Measurements from ENCODE around the gene RABL2B.

RABL2B gene

DNA sequence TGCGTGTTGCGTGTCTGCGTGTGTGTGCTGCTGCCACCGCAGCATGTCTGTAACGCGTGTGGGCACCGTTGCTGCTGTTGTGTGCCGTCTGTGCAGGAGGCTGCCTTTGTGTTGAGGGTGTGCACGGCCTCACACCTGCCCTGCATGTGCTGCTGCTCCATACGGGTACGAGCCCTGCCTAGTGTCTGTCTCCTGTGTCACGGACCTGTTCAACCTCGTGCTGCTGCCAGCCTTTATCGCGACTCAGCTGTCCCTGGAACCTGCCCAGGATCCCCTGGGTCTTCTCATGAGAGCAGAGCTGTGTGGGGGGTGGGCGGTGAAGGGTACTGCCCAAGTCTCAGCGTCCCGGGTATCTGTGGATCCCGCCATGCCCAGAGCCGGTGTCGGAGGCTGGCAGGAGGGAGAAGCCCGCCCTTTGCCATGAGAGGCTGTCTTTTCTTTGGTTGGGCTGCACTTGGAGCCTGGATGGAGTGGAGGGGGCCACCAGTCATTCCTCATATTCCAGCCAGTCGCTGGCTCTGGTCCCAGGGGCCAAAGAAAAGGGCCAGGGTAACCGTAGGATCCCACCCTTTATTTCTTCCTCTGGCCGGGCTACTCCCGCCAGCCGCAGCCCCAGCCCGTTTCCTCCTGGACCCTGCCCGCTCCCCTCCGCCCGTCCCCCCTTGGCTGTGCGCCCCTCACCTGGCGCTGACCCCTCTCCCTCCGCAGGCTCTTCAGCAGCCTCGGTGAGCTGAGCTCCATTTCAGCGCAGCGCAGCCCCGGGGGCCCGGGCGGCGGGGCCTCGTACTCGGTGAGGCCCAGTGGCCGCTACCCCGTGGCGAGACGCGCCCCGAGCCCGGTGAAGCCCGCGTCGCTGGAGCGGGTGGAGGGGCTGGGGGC lies 53.2 kb downstream of the RABL2B start:
- TF ChIP-seq, protein P1, sequence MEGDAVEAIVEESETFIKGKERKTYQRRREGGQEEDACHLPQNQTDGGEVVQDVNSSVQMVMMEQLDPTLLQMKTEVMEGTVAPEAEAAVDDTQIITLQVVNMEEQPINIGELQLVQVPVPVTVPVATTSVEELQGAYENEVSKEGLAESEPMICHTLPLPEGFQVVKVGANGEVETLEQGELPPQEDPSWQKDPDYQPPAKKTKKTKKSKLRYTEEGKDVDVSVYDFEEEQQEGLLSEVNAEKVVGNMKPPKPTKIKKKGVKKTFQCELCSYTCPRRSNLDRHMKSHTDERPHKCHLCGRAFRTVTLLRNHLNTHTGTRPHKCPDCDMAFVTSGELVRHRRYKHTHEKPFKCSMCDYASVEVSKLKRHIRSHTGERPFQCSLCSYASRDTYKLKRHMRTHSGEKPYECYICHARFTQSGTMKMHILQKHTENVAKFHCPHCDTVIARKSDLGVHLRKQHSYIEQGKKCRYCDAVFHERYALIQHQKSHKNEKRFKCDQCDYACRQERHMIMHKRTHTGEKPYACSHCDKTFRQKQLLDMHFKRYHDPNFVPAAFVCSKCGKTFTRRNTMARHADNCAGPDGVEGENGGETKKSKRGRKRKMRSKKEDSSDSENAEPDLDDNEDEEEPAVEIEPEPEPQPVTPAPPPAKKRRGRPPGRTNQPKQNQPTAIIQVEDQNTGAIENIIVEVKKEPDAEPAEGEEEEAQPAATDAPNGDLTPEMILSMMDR (IDR thresholded peaks at IDR 0.05; ENCODE audit: insufficient read depth, missing control alignments): no peak
- FAIRE-seq: no peak
- DNase-seq (ENCODE audit: insufficient read length, low spot score): no peak

DNA sequence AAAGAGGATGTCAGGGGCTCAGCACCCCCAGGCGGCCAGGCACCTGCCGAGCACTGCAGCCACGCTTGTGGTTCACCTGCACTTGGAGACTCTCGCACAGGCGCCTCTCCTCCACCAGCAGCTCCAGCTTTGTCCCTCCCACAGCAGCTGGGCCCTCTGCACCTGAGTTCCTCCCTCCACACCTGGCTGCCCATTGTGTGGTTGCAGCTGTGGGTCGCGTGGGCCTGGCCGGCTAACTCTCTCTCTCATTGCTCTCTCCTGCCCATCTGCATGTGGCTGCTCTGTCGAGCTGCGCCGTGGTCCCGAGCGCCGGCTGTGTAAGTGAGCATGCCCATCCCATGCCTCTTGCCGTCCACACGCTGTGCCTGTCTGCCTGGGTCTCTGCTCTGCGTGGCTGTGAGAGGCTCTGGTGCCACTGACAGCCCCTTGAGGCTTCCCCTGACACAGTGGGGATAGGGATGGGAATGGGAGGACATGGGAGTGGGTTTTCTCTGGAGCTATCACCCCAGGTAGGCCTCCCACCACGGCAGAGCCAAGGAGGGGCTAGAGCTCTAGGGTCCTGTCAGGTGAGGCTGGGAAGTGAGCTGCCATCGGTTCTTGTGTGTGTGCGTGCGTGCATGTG lies 53.9 kb downstream of the RABL2B start:
- TF ChIP-seq, protein P1 (IDR thresholded peaks at IDR 0.05; ENCODE audit: insufficient read depth, missing control alignments): no peak
- no peak for FAIRE-seq
- DNase-seq (ENCODE audit: insufficient read length, low spot score): no peak

DNA sequence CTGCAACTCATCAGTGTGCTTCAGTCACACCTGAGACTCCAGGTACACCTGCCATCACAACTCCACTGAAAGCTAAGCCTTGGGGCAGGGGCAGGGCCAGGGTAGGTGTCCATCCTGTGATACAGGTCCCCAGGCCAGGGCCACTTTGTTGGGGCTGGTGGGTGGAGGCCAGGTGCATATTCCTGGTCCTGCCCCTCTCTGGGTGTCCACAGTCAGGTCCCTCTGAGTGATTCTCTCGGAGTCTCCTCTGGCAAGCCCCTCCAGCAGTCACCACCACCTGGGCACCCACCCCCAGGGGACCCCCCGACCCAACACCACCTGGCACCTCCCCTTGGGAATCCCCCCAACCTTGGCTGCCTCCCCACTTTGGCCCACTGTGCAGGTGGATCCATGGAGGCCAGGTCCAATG lies 54.9 kb downstream of the RABL2B start:
- DNase-seq (ENCODE audit: insufficient read length, low spot score) (no peak), FAIRE-seq (no peak)
- TF ChIP-seq, protein P1 (IDR thresholded peaks at IDR 0.05; ENCODE audit: insufficient read depth, missing control alignments): no peak

DNA sequence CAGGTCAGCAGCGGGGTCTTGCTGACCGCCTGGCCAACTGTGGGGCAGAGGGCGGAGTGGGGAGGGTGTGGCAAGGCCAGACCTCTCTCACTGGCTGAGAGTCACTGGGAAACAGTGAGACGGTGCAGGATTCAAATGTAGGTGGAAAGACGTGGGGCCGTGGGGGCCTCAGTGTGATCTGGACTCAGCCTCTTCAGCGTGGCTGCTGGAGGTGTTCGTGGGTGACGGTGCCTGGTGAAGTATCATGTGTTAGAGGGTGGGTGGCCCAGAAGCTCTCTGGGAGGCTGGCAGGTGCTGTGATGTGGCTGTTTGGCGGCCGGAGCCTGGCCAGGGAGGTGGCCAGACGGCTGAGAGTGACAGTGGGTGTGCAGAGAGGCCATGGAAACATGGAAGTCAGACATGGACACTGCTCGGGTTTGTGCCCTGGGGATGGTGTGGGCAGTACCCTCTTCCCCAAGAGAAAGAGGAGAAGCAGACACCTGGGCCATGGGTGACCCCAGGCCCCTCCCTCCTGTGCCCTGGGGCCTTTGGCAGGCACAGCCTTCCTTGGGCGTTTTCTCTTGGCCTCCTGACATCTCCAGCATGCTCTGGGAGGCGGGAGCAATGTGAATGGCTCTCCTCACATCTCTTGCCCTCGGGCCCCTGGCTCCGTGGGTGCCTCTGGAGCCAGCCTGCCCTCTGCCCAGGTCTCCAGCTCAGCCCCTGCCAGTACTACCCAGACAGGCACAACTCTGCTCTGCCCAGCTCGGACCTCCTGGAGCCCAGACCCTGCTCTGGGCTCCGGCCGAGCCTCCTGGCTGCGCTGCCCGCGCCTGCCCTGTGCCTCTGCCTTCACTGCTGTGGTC lies 55.5 kb downstream of the RABL2B start:
- DNase-seq (ENCODE audit: insufficient read length, low spot score) (no peak), FAIRE-seq (no peak)
- TF ChIP-seq, protein P1 (IDR thresholded peaks at IDR 0.05; ENCODE audit: insufficient read depth, missing control alignments): no peak

GRCh38 chr22:50726643-50727340 lies 56.6 kb downstream of the RABL2B start:
- DNase-seq (ENCODE audit: insufficient read length, low spot score) (no peak), FAIRE-seq (no peak)

DNA sequence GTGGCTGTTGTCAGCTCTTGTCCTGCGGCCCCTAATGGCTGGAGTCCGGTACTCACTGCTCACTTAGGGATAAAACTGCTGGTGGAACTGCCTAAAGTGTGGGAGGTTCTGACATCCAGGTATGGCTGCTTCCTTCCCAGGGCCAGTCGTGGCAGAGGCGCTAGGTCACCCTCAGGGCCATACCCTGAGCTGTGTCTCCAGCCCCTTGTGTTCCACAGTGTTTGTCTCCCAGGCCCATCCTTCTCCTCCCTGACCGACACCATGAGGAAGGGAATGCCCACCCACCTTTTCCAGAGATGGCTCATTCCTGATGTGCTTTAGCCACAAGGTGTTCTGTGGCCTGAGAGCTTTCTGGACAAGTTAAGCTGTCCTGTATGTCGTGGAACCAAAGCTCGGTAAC lies 57.8 kb downstream of the RABL2B start:
- FAIRE-seq (no peak), DNase-seq (ENCODE audit: insufficient read length, low spot score) (no peak)
- TF ChIP-seq, protein P1 (IDR thresholded peaks at IDR 0.05; ENCODE audit: insufficient read depth, missing control alignments): no peak

More at GRCh38 chr22:50726643-50727340, 56.6 kb downstream of the RABL2B start:
- TF ChIP-seq, protein P1 (IDR thresholded peaks at IDR 0.05; ENCODE audit: insufficient read depth, missing control alignments): no peak
